Endodermal cell (in vitro differentiated cells): ENCODE measurements around the gene EXOC7. TPM values are rescaled to one million over a fixed set of nuclear protein-coding genes. Genes with fewer than 3 reads are reported as not detected.
A peak's percentile ranks its signal among the peaks of the same experiment; 100 is the strongest.

ENCODE experiments used
- DNase-seq: peaks from one replicate; pipeline ENCODE4 v3.0.0-alpha.2; 2017
- H3K27ac ChIP-seq: 2 replicates; pipeline ENCODE4 v1.5.1; 2013; ENCODE audit warnings: mild to moderate bottlenecking, low read depth, low read length, moderate library complexity
- H3K27me3 ChIP-seq: 2 replicates; pipeline ENCODE4 v1.6.1; 2013; ENCODE audit warnings: mild to moderate bottlenecking, low read length, moderate library complexity; ENCODE audit not compliant: insufficient read depth, control insufficient read depth, poor library complexity, severe bottlenecking
- H3K36me3 ChIP-seq: 2 replicates; pipeline ENCODE4 v1.7.0; 2013; ENCODE audit warnings: mild to moderate bottlenecking, low read length, moderate library complexity; ENCODE audit not compliant: control insufficient read depth, insufficient read depth
- H3K4me1 ChIP-seq: one replicate; pipeline ENCODE4 v1.7.0; 2013; ENCODE audit warnings: low read length; ENCODE audit not compliant: control insufficient read depth, insufficient read depth
- H3K4me3 ChIP-seq: 2 replicates; pipeline ENCODE4 v1.5.1; 2013; ENCODE audit warnings: mild to moderate bottlenecking, low read length, moderate library complexity
- H3K9ac ChIP-seq: 2 replicates; pipeline ENCODE4 v1.6.1; 2013; ENCODE audit warnings: mild to moderate bottlenecking, low read length, moderate library complexity; ENCODE audit not compliant: poor library complexity, severe bottlenecking; ENCODE audit errors: extremely low read depth
- H3K9me3 ChIP-seq: 2 replicates; pipeline ENCODE4 v1.6.1; 2013; ENCODE audit warnings: mild to moderate bottlenecking, low read length, moderate library complexity; ENCODE audit not compliant: control insufficient read depth
- H3K27ac Mint-ChIP-seq: 2 replicates; pipeline ENCODE4 v1.8.0; 2020; ENCODE audit warnings: mixed read lengths
- H3K27me3 Mint-ChIP-seq: 2 replicates; pipeline ENCODE4 v1.8.0; 2021; ENCODE audit warnings: mild to moderate bottlenecking, mixed read lengths; ENCODE audit not compliant: insufficient read depth
- H3K36me3 Mint-ChIP-seq: 2 replicates; pipeline ENCODE4 v1.8.0; 2020; ENCODE audit warnings: low read depth, mixed read lengths
- H3K4me1 Mint-ChIP-seq: 2 replicates; pipeline ENCODE4 v1.8.0; 2020; ENCODE audit warnings: mixed read lengths
- H3K4me3 Mint-ChIP-seq: 2 replicates; pipeline ENCODE4 v1.8.0; 2020; ENCODE audit warnings: mild to moderate bottlenecking, moderate library complexity, mixed read lengths
- H3K9me3 Mint-ChIP-seq: 2 replicates; pipeline ENCODE4 v1.8.0; 2020; ENCODE audit warnings: mild to moderate bottlenecking, mixed read lengths
- WGBS, 2 experiments: methylation state at CpG; one replicate each; pipeline versions ENCODE4 v1.1.5 to v1.1.7; 2013; ENCODE audit warnings: missing lambda C conversion rate in 2 of 2, mixed read lengths in 1 of 2; ENCODE audit not compliant: insufficient coverage in 1 of 2, insufficient read length in 1 of 2; 5-methylcytosine and 5-hydroxymethylcytosine counted together
- total RNA-seq, 2 donors: library from RNA; stranded (reverse); fragmentation: NEBNext Ultra II Directional in 1 of 2; extraction: Animal tissue kit (Norgen Biotek cat#: 25700) in 1 of 2; gene quantifications; 2 replicates in 1 of 2; 3 replicates in 1 of 2; pipeline ENCODE4 v1.2.1, GENCODE V29; 2021
- TF ChIP-seq, protein P1 (sequence below): fragments of 200-600 bp; sonication (generic); conservative IDR thresholded peaks from 2 replicates; pipeline ENCODE4 v1.5.0; 2021; ENCODE audit warnings: antibody characterized with exemption, mild to moderate bottlenecking

The EXOC7 gene
- total RNA-seq, 2 donors from 2014 or later: 159 to 187 TPM

DNA sequence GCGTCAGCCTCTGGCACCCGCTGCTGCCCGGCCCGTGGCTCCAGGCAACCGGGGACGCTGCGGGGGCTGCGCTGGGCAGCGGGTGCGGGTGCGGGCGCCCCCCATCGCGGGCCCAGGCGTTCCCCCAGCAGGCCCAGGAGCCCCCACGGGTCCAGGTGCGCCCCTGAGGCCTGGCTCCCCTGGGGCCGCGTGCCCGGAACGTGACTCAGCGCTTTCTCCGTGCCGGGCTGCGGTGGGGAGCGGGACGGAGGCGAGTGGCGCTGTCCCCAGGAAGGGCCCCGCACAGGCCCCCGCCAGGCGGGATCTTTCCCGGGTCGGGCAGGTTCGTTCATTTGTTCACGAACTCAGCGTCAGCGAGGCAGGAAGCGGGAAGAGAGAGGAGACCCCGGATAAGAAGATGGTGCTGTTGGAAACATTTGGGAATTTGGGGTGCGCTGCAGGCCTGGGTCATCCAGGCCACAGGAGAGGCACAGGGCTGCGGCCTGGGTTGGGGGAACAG, 18.4 kb upstream of the EXOC7 start:
- Histone ChIP-seq H3K4me1 (no peaks in the 10 kb centered on the region), H3K4me3 (no peak overlapping the region), H3K36me3 (no peaks in the 10 kb centered on the region), H3K9me3 (no peaks in the 10 kb centered on the region), H3K27ac (no peak overlapping the region), H3K27me3 (no peaks in the 10 kb centered on the region), H3K9ac (no peak overlapping the region)
- Mint-ChIP-seq H3K9me3 (no peaks in the 10 kb centered on the region), H3K27me3 (peaks cover 16% of the 10 kb centered on the region), H3K27ac (no peak overlapping the region), H3K4me1 (peaks cover 14% of the 10 kb centered on the region), H3K36me3 (no peaks in the 10 kb centered on the region), H3K4me3 (peak overlapping the region; percentile 15)
- TF ChIP-seq, protein P1, sequence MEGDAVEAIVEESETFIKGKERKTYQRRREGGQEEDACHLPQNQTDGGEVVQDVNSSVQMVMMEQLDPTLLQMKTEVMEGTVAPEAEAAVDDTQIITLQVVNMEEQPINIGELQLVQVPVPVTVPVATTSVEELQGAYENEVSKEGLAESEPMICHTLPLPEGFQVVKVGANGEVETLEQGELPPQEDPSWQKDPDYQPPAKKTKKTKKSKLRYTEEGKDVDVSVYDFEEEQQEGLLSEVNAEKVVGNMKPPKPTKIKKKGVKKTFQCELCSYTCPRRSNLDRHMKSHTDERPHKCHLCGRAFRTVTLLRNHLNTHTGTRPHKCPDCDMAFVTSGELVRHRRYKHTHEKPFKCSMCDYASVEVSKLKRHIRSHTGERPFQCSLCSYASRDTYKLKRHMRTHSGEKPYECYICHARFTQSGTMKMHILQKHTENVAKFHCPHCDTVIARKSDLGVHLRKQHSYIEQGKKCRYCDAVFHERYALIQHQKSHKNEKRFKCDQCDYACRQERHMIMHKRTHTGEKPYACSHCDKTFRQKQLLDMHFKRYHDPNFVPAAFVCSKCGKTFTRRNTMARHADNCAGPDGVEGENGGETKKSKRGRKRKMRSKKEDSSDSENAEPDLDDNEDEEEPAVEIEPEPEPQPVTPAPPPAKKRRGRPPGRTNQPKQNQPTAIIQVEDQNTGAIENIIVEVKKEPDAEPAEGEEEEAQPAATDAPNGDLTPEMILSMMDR: no peak
- no peak for DNase-seq
- WGBS, 2 experiments: 68 to 77% methylated on average over 26 to 42 of the region's 42 CpGs

DNA sequence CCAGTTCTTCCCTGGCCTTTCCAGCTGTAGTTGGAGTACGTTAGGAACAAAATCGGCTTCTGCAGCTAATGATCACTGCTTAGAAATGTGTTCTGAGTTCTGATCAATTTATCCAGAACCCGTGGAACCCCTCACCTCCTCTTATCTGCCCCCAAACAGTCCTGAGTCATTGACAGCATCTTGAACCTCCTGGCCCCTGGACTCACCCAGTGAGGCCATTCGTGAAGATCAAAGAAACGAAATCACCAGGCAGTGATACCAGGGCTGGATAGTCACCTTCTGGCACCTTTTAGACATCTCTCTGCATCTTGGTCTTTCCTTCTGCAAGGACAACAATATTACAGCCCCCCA, 17.0 kb upstream of the EXOC7 start:
- Histone ChIP-seq H3K4me1 (no peaks in the 10 kb centered on the region), H3K27ac (no peak overlapping the region), H3K36me3 (no peaks in the 10 kb centered on the region), H3K4me3 (no peak overlapping the region), H3K27me3 (no peaks in the 10 kb centered on the region), H3K9ac (no peak overlapping the region), H3K9me3 (no peaks in the 10 kb centered on the region)
- H3K4me3 Mint-ChIP-seq: no peak overlapping the region
- no peak overlapping the region for H3K27ac Mint-ChIP-seq
- H3K27me3 Mint-ChIP-seq: peaks cover 9% of the 10 kb centered on the region
- TF ChIP-seq, protein P1: no peak
- no peak for DNase-seq
- peaks cover 14% of the 10 kb centered on the region for H3K4me1 Mint-ChIP-seq
- 81 to 88% methylated on average over 4 to 5 of the region's 5 CpGs for WGBS, 2 experiments
- no peaks in the 10 kb centered on the region for H3K9me3 Mint-ChIP-seq
- no peaks in the 10 kb centered on the region for H3K36me3 Mint-ChIP-seq

DNA sequence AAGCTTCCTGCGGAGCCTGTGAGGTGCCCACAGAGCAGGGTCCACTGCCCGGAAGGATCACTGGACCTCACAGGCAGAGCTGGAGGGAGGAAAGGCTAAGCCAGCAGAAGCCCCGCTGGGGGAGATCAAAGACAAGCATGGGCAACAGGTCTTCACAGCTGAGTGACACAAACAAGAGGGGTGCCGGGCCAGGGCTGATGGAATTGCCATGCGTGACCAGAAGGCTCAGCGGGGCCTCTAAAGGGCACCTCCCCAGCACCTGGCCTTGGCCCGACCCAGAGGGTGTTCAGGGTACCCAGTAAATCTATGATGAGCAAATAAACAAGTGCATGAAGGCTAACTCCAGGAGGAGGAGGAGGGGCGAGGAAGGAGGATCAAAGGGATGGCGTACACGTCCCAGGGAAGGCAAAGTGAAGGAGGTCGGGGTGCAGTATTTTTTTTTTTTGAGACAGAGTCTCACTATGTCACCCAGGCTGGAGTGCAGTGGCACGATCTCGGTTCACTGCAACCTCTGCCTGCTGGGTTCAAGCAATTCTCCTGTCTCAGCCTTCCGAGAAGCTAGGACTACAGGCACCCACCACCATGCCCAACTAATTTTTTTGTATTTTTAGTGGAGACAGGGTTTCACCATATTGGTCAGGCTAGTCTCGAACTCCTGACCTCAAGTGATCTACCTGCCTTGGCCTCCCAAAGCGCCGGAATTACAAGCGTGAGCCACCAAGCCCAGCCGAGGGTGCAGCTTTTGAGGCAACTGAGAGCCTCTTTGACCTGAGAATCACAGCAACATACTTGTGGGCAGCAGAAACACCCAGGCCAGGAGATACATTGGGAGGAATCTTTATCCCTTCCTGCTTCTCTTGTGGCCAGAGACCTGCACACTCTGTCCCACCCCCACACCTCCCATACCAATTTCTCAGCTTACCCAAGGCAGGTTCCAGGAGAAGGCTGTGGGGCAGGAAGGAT, 16.1 kb upstream of the EXOC7 start:
- H3K27ac Mint-ChIP-seq: no peak overlapping the region
- H3K9me3 ChIP-seq: no peaks in the 10 kb centered on the region
- no peak overlapping the region for H3K4me3 ChIP-seq
- WGBS, 2 experiments: 76 to 80% methylated on average over 15 to 19 of the region's 19 CpGs
- no peak overlapping the region for H3K9ac ChIP-seq
- H3K27me3 Mint-ChIP-seq: peaks cover 8% of the 10 kb centered on the region
- no peaks in the 10 kb centered on the region for H3K4me1 ChIP-seq
- no peaks in the 10 kb centered on the region for H3K36me3 Mint-ChIP-seq
- no peak overlapping the region for H3K27ac ChIP-seq
- peaks cover 11% of the 10 kb centered on the region for H3K4me1 Mint-ChIP-seq
- TF ChIP-seq, protein P1: no peak
- DNase-seq: peak; percentile 74
- no peaks in the 10 kb centered on the region for H3K27me3 ChIP-seq
- no peaks in the 10 kb centered on the region for H3K36me3 ChIP-seq
- H3K4me3 Mint-ChIP-seq: no peak overlapping the region
- no peaks in the 10 kb centered on the region for H3K9me3 Mint-ChIP-seq
